Osteocyte (in vitro differentiated cells): Measurements from ENCODE around the gene FAM171A1. TPM values are rescaled to one million over a fixed set of nuclear protein-coding genes. Genes with fewer than 3 reads are reported as not detected.

Experiments
- DNase-seq: peaks from one replicate; pipeline ENCODE4 v3.0.0; 2021; ENCODE audit warnings: mixed read lengths; ENCODE audit not compliant: unreplicated experiment; ENCODE audit errors: extremely low spot score
- H3K27ac Mint-ChIP-seq: one replicate; pipeline ENCODE4 v1.8.0; 2021; ENCODE audit warnings: mild to moderate bottlenecking, mixed read lengths; ENCODE audit not compliant: unreplicated experiment
- H3K27me3 Mint-ChIP-seq: one replicate; pipeline ENCODE4 v1.8.0; 2021; ENCODE audit warnings: mixed read lengths; ENCODE audit not compliant: unreplicated experiment
- H3K36me3 Mint-ChIP-seq: one replicate; pipeline ENCODE4 v1.8.0; 2021; ENCODE audit warnings: mixed read lengths; ENCODE audit not compliant: unreplicated experiment
- H3K4me1 Mint-ChIP-seq: one replicate; pipeline ENCODE4 v1.8.0; 2021; ENCODE audit warnings: mixed read lengths; ENCODE audit not compliant: unreplicated experiment
- H3K4me3 Mint-ChIP-seq: one replicate; pipeline ENCODE4 v1.8.0; 2021; ENCODE audit warnings: mild to moderate bottlenecking, moderate library complexity, mixed read lengths; ENCODE audit not compliant: unreplicated experiment
- H3K9me3 Mint-ChIP-seq: one replicate; pipeline ENCODE4 v1.8.0; 2021; ENCODE audit warnings: mixed read lengths; ENCODE audit not compliant: unreplicated experiment
- total RNA-seq: library from RNA; stranded (reverse); gene quantifications from 2 replicates; pipeline ENCODE4 v1.2.1, GENCODE V29; 2021
- TF ChIP-seq, protein P1 (sequence below): fragments of 200-600 bp; sonication (generic); IDR thresholded peaks from 2 replicates; pipeline ENCODE4 v1.5.0; 2021; ENCODE audit warnings: antibody characterized with exemption, mild to moderate bottlenecking, moderate library complexity

The FAM171A1 gene
- total RNA-seq, 1 donor from 2014 or later = 30.4 TPM

DNA sequence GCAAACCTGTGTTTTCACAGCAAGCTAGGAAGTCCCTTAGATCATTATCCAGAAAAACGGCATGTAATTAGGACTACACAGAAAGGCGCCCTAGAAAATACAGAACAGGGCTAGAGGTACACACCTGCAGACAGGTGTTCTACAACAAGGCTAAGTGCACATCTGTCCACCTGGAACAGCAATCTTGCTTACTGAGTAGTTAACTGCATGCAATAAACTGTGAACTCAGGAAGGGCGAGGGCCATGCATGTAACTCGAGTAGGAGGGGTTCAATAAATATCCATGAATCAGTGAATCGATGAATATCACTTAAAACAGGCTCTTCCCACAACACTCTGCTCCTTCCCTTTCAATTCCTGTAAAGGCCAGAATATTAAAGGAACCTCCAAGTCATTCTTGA, 22.0 kb downstream of the FAM171A1 start:
- no peaks in the 10 kb centered on the region for H3K9me3 Mint-ChIP-seq
- TF ChIP-seq, protein P1, sequence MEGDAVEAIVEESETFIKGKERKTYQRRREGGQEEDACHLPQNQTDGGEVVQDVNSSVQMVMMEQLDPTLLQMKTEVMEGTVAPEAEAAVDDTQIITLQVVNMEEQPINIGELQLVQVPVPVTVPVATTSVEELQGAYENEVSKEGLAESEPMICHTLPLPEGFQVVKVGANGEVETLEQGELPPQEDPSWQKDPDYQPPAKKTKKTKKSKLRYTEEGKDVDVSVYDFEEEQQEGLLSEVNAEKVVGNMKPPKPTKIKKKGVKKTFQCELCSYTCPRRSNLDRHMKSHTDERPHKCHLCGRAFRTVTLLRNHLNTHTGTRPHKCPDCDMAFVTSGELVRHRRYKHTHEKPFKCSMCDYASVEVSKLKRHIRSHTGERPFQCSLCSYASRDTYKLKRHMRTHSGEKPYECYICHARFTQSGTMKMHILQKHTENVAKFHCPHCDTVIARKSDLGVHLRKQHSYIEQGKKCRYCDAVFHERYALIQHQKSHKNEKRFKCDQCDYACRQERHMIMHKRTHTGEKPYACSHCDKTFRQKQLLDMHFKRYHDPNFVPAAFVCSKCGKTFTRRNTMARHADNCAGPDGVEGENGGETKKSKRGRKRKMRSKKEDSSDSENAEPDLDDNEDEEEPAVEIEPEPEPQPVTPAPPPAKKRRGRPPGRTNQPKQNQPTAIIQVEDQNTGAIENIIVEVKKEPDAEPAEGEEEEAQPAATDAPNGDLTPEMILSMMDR = no peak
- peaks cover 11% of the 10 kb centered on the region for H3K4me1 Mint-ChIP-seq
- no peak overlapping the region for H3K27ac Mint-ChIP-seq
- no peak overlapping the region for H3K4me3 Mint-ChIP-seq
- peaks cover 2% of the 10 kb centered on the region for H3K36me3 Mint-ChIP-seq
- peak; percentile 21 for DNase-seq
- H3K27me3 Mint-ChIP-seq = no peaks in the 10 kb centered on the region

DNA sequence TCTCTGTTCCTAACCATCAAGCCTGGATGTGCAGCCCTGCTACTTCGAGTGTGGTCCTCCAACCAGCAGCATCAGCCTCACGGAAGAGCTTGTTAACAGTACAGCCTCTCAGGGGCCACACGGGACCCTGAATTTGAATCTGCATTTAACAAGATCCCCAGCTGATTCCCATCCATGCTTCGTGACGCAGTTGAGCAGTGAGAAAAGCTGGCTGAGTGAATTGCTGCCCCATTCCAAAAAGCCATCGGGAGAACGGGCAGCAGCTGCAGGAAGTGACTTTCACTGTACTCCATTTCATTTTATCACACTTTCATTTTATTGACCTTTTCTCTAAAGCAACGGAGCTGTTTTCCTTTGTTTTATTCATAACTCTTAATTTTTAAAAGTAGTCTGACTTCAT, 22.5 kb downstream of the FAM171A1 start:
- peaks cover 10% of the 10 kb centered on the region for H3K4me1 Mint-ChIP-seq
- H3K27ac Mint-ChIP-seq = no peak overlapping the region
- peak; percentile 40 for DNase-seq
- no peak overlapping the region for H3K4me3 Mint-ChIP-seq
- no peaks in the 10 kb centered on the region for H3K27me3 Mint-ChIP-seq
- TF ChIP-seq, protein P1 = no peak
- H3K9me3 Mint-ChIP-seq = no peaks in the 10 kb centered on the region
- H3K36me3 Mint-ChIP-seq = peaks cover 2% of the 10 kb centered on the region

DNA sequence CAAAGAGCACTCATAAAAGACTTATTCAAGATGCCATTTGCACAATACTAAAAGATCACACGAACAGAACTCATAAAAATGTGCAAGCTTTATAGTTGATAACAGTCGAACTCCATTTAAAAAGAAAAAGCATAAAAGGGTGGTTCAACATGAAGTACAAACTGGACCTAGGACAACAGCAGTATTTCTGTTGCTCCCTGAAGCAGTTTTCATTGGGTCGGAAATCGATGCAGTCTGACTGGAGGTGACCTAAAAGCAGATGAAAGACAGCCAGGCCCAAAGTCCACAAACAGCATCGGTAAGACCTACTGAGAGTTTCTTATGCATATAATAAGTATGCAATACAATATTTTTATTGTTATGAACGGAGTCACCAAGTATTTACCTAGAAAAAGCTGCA, 23.9 kb downstream of the FAM171A1 start:
- no peak overlapping the region for H3K27ac Mint-ChIP-seq
- H3K4me3 Mint-ChIP-seq = no peak overlapping the region
- peaks cover 5% of the 10 kb centered on the region for H3K4me1 Mint-ChIP-seq
- H3K36me3 Mint-ChIP-seq = peaks cover 2% of the 10 kb centered on the region
- no peaks in the 10 kb centered on the region for H3K9me3 Mint-ChIP-seq
- no peak for DNase-seq
- H3K27me3 Mint-ChIP-seq = no peaks in the 10 kb centered on the region
- TF ChIP-seq, protein P1 = no peak

DNA sequence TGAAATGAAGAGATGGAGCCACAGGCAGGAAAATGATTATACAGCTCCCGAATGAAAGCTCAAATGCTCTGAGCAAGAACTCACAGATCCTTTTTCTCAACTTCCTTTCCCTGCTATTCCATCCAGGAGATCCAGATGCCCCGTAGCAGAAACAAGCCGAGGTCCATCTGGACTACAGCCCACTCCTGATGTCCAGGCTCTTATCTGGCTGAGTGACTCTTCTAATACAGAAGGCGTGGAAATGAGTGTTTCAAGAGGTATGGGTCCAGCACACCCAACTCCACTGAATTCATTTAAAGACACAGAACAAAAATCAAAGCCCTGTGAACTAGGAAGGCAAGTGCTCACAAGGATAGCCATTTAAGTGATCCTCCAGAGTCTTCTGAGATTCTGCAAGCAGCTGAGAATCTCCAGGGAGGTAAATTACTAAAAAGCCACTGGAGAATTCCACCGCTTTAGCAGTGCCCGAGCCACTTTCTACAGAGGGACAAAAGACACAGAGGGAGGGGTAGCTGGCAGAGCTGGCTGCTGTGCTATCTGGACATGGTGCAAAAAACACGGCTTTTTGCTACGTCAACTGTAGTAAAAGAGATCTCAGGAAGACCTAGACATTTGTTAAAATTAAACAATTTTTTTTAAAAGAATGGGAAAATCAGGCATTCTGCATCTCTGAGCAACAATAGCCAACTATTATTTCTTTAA, 24.5 kb downstream of the FAM171A1 start:
- peak; percentile 2 for DNase-seq
- H3K27ac Mint-ChIP-seq = no peak overlapping the region
- TF ChIP-seq, protein P1 = no peak
- H3K4me3 Mint-ChIP-seq = no peak overlapping the region
- peaks cover 2% of the 10 kb centered on the region for H3K36me3 Mint-ChIP-seq
- H3K4me1 Mint-ChIP-seq = peaks cover 5% of the 10 kb centered on the region
- H3K27me3 Mint-ChIP-seq = no peaks in the 10 kb centered on the region
- no peaks in the 10 kb centered on the region for H3K9me3 Mint-ChIP-seq

DNA sequence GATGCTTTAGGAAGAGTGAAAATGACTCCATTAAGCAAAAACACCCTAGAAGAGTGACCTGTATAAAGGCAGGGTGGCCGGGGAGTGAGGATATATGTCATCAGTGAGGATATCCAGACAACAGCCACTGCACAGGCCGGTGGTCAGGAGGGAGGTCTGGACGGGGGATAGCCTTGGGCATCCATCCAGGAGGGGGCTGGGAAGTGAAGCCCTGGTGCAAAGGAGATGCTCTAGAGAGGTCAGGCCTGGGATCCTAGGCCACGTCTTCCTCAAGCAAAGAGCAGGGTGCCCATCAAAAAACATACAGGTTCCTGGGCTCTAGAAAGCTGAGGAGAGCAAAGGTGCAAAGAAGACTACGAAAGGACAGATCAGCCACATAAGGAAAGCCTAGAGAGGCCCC, 25.6 kb downstream of the FAM171A1 start:
- TF ChIP-seq, protein P1 = no peak
- H3K27me3 Mint-ChIP-seq = no peaks in the 10 kb centered on the region
- peaks cover 5% of the 10 kb centered on the region for H3K4me1 Mint-ChIP-seq
- H3K9me3 Mint-ChIP-seq = no peaks in the 10 kb centered on the region
- H3K36me3 Mint-ChIP-seq = peaks cover 2% of the 10 kb centered on the region
- H3K27ac Mint-ChIP-seq = no peak overlapping the region
- DNase-seq = peak; percentile 57
- H3K4me3 Mint-ChIP-seq = no peak overlapping the region
